C4-2B (cell line): Measurements from ENCODE around the gene RAE1.

Experiments used
- CTCF ChIP-seq: fragments of 450-650 bp; conservative IDR thresholded peaks from 2 replicates; pipeline ENCODE4 v1.5.1; 2017; ENCODE audit warnings: mild to moderate bottlenecking
- ZFX ChIP-seq: fragments of 450-650 bp; IDR thresholded peaks from 2 replicates; pipeline ENCODE4 v1.6.1; 2017

GRCh38 chr20:57317316-57317788, 33.7 kb upstream of the RAE1 start:
- TF ChIP-seq CTCF (no peak), ZFX (no peak)
